ENCODE data around the gene NXPH1.

NXPH1 gene

GRCh38 chr7:8436965-8437364 lies 3.6 kb downstream of the NXPH1 start:
- DNase-seq (ENCODE audit: low spot score), result peak; percentile 24

GRCh38 chr7:8437606-8438005 lies 4.2 kb downstream of the NXPH1 start:
- no peak for DNase-seq (ENCODE audit: low spot score)

- DNase-seq (ENCODE audit: low spot score), result no peak
Measured at GRCh38 chr7:8440670-8441069, 7.3 kb downstream of the NXPH1 start.

DNA sequence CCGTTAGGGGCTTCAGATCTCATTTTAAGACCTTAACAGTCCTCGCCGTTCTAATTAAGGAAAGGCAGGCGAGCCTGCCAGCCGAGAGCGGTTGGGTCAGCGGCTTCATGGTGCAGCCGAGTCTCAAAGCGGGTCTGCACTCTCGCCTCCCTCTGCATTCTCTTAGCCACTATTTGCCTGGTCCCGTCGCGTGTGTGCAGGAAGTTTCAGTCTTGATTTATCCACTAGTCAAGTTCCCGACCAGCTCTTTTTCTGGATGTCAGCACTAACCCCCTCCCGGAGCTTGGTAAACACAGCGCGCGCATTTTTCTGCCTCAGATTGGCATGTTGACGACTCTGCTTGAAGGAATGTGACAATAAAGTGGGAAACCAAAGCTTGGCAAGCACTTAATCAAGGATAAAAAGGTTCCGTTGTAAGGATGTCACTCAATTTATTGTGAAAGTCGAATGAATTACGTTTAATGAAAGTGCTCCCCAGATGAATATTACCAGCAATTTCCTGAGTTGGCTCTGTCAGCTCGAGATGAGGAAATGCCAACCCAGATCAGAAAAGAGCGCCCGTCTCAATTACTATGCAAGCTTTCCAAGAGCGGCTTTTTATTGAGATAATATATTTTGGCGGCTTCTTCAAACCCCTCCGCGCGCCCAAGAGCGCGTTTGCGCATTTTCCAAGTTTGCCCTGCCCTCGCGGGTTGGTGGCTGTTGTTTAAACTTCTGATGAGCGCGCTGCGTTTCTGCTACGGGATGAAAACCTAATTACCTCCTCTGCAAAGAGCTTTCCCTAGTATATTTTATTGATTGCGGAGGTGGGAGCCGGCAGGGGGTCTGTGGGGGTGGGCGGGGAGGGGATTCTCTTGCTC lies 7.9 kb downstream of the NXPH1 start:
- no peak for DNase-seq (ENCODE audit: low spot score)

GRCh38 chr7:8442051-8442813 lies 8.8 kb downstream of the NXPH1 start:
- no peak for DNase-seq (ENCODE audit: low spot score)

- DNase-seq (ENCODE audit: low spot score), result peak; percentile 75
Measured at GRCh38 chr7:8442814-8443304, 9.4 kb downstream of the NXPH1 start.

DNA sequence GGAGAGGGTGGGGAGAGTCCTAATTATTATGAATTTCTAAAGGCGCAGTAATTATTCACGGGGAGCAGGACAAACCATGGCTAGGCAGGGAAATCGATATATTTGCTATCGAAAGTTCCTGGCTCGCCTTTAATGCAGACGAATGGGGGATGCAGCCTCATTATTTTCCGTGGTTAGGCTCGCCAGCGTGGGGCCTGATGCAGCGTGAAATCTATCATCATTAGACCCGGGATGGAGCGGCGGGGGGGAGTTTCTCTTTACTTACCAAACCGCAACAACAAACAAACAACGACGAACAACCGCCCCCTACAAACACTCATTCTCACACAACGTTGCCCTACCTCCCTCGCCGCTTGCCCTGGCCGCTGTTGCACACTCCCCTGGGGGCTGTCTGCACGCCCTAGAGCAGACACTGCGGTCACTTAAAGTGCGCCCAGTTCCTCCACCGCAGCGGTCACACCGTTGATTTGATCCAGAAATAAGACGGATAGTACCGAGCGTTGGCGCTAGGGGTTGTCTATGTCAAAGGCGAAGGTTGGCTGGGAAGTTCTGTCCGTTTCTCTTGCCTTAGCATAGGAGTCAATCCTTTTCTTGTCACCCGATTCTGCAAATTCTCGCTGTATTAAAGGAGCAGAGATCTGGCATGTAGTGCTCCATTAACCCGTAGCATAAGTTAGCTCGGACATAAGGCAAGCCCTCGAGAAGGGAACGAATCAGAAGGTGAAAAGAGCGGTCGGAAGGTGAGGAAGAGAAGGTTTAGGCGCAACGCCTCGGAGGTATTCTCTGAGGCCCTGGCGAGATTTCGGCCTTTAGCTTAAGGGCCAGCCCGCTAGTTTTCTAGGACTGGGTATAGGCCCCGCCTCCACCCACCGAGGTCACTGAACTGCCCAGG lies 10.4 kb downstream of the NXPH1 start:
- no peak for DNase-seq (ENCODE audit: low spot score)

GRCh38 chr7:8444468-8444769 lies 11.0 kb downstream of the NXPH1 start:
- no peak for DNase-seq (ENCODE audit: low spot score)

DNA sequence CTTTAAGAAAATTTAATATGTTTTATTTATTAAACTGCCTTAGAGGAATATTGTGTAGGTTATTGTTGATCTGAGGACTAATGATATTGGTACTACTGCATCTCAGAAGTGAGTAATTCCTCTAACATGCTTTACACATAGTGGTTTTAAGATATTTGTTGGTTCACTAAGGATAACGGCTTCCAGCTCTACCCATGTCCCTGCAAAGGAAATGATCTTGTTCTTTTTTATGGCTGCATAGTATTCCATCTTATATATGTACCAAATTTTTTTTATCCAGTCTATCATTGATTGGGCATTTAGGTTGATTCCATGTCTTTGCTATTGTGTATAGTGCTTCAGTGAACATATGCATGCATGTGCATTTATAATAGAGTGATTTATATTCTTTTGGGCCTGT lies 20.1 kb downstream of the NXPH1 start:
- DNase-seq (ENCODE audit: low spot score), result no peak

DNA sequence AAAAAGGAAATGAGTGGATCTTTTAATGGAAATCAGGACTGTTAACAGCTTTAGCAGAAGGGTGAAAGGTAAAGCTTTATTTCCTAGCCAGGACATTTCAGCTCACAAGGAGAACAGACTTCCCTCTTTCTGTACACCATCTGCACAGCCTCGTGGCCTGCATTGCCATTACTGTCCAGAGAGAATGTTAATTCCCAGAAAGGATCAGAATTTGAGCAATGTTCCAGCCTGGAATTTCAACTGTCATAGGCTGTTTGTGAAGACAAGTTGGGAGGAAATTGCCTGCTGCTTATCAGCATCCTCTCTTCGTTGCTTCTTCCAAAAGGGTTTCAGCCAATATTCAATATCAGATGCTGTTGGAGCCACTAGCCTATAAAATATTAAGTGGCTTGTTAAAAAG lies 22.0 kb downstream of the NXPH1 start:
- DNase-seq (ENCODE audit: low spot score), result no peak

- no peak for DNase-seq (ENCODE audit: low spot score)
Measured at GRCh38 chr7:8462309-8462708, 28.9 kb downstream of the NXPH1 start.

GRCh38 chr7:8465338-8465737 lies 31.9 kb downstream of the NXPH1 start:
- no peak for DNase-seq (ENCODE audit: low spot score)

DNA sequence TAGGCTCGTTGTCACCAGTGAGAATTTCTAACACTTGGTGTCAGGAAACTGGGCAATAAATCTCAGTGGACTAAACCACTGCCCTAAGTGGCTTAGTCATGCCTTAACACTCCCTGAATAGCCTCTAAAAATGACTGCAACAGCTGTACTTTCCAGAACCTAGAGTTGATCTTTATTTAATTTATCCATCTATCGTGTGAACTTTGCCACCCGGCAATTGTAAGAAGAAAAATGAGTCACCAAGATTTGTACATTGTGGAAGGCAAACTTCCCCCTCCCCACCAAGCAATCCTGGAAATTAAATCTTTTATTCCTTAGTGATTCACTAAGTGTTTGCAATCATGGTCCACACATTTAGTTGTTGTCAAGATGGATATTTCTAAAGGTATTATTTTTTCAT lies 47.1 kb downstream of the NXPH1 start:
- no peak for DNase-seq (ENCODE audit: low spot score)

DNA sequence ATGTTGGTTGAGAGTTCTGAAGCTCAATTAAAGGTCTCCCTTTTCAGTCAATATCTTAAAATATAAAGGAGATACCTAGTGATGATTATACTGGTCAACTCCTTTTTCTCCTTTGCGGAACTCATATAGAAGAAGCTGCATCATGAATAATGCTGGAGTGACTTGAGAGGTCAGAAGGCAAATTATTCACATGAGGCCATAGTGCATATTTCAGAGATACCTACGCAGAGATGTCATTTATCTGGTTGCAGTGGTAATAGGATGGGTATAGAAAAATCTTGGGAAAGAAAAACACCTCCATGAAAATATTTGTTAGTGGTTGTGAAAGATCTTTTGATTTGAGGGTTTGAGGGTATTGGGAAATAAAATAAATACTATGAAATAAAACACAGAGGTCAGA lies 47.7 kb downstream of the NXPH1 start:
- DNase-seq (ENCODE audit: low spot score), result no peak

DNA sequence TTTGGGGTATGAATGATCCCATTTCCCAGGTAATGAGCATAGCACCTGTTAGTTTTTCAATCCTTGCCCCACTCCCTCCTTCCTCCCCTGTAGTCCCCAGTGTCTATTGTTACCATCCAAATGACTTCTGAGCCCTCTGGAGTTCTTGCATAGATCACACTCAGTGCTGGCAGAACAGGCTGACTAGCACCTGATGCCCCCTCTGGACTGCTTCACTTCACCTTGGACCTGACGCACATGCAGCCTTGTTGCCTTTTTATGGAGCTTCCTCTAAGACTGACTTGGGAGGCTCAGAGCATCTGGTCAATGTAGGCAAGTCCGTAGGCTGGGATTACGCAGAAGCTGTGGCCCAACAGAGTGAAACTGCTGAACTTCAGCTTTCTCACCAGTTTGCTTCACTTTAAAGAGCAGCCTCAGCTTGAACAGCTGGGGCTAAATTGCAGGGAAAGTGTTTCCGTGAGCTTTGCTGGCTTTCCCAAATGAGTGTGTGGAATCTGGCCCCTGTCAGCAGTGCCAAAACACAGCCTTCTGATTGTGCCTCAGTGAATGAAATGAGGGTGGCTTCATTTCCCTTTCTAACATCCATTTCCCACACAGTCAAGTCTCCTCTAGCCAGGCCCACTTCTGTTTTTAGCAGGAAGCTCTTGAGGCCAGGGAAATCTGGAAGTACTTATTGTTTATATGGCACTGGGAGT lies 48.5 kb downstream of the NXPH1 start:
- DNase-seq (ENCODE audit: low spot score), result no peak

GRCh38 chr7:8490391-8491045 lies 57.1 kb downstream of the NXPH1 start:
- DNase-seq (ENCODE audit: low spot score), result no peak

DNA sequence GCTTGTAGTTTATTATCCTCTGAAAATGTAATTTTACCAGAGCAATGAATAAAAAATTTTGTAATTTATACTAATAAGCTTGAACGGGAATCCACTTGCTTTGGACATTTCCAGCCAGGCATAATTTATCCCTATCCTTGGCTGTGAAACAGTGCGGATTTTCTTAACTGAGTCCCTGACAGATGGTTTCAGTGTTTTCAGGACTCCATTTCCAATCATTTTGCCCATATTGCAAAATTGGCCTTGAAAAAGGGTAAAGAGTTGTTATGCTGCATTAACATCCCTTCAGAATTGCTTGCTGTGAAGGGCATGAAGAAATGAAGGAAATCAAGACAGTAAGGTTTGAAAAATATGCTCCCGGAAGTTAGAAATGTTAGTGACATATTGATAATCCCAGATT lies 57.7 kb downstream of the NXPH1 start:
- DNase-seq (ENCODE audit: low spot score), result no peak

- no peak for DNase-seq (ENCODE audit: low spot score)
Measured at GRCh38 chr7:8491544-8492489, 58.4 kb downstream of the NXPH1 start.

DNA sequence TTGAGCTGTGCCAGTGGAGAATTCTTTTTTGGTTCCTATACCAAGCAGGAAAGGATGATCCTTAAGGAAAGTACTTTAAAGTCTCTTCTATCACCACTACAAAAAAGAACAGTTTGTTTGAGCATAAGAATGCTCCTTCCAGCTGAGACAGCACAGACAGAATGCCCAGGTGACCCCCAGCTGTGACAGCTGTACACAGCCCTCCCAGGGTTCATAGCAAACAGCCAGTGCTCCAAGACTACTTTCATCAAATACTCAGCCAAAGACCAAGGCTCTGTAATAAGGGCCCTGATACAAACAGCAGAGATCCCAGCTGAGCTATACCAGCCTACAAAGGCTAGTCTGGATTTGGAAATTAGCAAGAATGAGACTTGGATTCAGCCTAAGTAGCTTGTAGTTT lies 65.7 kb downstream of the NXPH1 start:
- no peak for DNase-seq (ENCODE audit: low spot score)

GRCh38 chr7:8500286-8500685 lies 66.9 kb downstream of the NXPH1 start:
- DNase-seq (ENCODE audit: low spot score), result no peak

Measured in AG20443 (cell line).